ENCODE data around the gene UBC.

DNA sequence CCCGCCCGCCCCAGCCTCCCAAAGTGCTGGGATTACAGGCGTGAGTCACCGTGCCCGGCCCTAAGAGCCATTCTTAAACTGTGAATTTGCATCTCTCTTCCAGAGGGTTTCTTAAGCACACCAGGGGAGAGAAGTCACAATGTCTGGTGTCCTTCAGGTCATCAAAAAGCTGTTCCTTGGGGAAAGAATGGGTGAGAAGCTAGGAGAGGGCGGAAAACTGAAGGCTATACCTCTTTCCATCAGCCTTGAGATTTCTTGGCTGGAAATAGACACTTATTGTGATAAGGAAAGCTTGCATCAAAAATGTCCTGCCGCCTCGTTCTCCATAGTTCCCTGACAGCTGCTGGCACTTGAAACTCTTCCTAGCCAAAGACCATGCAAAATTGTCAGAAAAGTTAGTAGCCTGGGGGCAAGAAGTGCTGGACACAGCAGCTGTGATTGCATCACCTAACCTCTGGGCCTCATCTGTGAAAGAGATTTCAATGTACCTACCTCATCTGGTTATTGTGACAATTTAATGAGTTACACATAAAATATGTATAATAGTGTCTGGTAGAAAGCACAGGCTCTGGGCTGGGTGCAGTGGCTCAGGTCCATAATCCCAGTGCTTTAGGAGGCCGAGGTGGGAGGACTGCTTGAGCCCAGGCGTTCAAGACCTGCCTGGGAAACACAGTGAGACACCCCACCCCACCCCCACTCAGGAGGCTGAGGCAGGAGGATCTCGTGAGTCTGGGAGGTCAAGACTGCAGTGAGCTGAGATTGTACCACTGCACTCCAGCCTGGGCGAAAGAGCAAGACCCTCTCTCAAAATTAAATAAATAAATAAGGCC, 9.7 kb upstream of the UBC start:
- TF ChIP-seq, protein P1, sequence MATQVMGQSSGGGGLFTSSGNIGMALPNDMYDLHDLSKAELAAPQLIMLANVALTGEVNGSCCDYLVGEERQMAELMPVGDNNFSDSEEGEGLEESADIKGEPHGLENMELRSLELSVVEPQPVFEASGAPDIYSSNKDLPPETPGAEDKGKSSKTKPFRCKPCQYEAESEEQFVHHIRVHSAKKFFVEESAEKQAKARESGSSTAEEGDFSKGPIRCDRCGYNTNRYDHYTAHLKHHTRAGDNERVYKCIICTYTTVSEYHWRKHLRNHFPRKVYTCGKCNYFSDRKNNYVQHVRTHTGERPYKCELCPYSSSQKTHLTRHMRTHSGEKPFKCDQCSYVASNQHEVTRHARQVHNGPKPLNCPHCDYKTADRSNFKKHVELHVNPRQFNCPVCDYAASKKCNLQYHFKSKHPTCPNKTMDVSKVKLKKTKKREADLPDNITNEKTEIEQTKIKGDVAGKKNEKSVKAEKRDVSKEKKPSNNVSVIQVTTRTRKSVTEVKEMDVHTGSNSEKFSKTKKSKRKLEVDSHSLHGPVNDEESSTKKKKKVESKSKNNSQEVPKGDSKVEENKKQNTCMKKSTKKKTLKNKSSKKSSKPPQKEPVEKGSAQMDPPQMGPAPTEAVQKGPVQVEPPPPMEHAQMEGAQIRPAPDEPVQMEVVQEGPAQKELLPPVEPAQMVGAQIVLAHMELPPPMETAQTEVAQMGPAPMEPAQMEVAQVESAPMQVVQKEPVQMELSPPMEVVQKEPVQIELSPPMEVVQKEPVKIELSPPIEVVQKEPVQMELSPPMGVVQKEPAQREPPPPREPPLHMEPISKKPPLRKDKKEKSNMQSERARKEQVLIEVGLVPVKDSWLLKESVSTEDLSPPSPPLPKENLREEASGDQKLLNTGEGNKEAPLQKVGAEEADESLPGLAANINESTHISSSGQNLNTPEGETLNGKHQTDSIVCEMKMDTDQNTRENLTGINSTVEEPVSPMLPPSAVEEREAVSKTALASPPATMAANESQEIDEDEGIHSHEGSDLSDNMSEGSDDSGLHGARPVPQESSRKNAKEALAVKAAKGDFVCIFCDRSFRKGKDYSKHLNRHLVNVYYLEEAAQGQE (IDR thresholded peaks at IDR 0.05; ENCODE audit: insufficient read depth in 1 of 2, low read depth in 2 of 2, low read length in 2 of 2): no peak
- TF ChIP-seq POLR2AphosphoS5 (IDR thresholded peaks at IDR 0.05; ENCODE audit: low read depth, low read length): no peak
- no peak; the same call in 1 of the 2 replicates for TF ChIP-seq SIN3A (IDR thresholded peaks at IDR 0.05; ENCODE audit: borderline replicate concordance, insufficient read depth, low read length)

All from PFSK-1 (cell line).